ENCODE data around the gene CFAP46. TPM values are rescaled to one million over a fixed set of nuclear protein-coding genes. Genes with fewer than 3 reads are reported as not detected.

CFAP46 gene
- total and polyA plus RNA-seq, 2 donors (not counting 1 experiment from before 2014, with no cell fraction given), result 0.07 TPM; not detected in 1

DNA sequence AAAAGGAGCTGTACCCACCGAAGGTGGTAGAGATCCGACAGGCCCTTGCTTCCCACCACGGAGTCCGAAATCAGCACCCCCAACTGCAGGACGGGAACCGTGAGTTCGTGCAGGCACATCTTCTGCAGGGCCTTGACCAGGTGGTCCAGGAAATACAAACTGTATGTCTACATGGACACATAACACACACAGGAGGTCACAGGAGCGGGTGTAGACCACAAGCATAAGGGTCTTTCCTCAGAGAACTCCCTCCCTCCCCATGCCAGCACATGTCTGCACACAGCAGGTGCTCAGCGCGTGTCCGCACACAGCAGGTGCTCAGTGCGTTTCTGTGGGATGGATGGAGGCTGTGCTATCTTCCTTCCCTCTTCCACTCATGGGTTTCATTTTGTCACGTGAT, 69.7 kb downstream of the CFAP46 start:
- Histone ChIP-seq H3K4me3 (ENCODE audit: control extremely low read depth in 1 of 5, extremely low read depth in 1 of 5, insufficient read depth in 1 of 5, low read depth in 2 of 5, low read length in 4 of 5) (no peak overlapping the region), H3K27me3 (replicated peaks in 1 of 4; ENCODE audit: control extremely low read depth in 1 of 4, control insufficient read depth in 3 of 4, insufficient read depth in 4 of 4, low read length in 3 of 4) (peaks cover 0 to 8% (median 0%) of the 10 kb centered on the region in 4 experiments), H3K79me2 (ENCODE audit: control insufficient read depth, insufficient read depth, low read length) (no peaks in the 10 kb centered on the region), H3K27ac (ENCODE audit: low read length in 2 of 2) (no peak overlapping the region), H3K4me2 (replicated peaks; ENCODE audit: low read depth, low read length, poor library complexity, severe bottlenecking) (no peak overlapping the region), H3K36me3 (replicated peaks in 1 of 2; ENCODE audit: control extremely low read depth in 1 of 2, control insufficient read depth in 1 of 2, extremely low read depth in 1 of 2, insufficient read depth in 2 of 2, low read length in 1 of 2) (no peaks in the 10 kb centered on the region), H3K9me3 (ENCODE audit: control extremely low read depth in 1 of 3, control insufficient read depth in 2 of 3, insufficient read depth in 1 of 3, low read length in 2 of 3) (peaks cover 0 to 35% (median 0%) of the 10 kb centered on the region in 3 donors), H3K9ac (ENCODE audit: low read length) (no peak overlapping the region), H2AFZ (ENCODE audit: insufficient read depth, low read depth, low read length, poor library complexity, severe bottlenecking) (no peak overlapping the region), H4K20me1 (ENCODE audit: control insufficient read depth, insufficient read depth, low read length, poor library complexity, severe bottlenecking) (no peaks in the 10 kb centered on the region), H3K4me1 (ENCODE audit: control insufficient read depth in 2 of 2, insufficient read depth in 2 of 2, low read length in 2 of 2) (no peaks in the 10 kb centered on the region)
- Mint-ChIP-seq H3K27me3 (peaks cover 29% of the 10 kb centered on the region), H3K4me1 (no peaks in the 10 kb centered on the region), H3K27ac (no peak overlapping the region), H3K4me3 (no peak overlapping the region), H3K9me3 (ENCODE audit: insufficient read depth) (peaks cover 6% of the 10 kb centered on the region)
- intact Hi-C loops (cut with micrococcal nuclease), result no loop called here
- ChIA-PET POLR2A (no interaction called here), CTCF (no interaction called here)
- ATAC-seq (ENCODE audit: low read depth) (no peak), DNase-seq (no peak)
- TF ChIP-seq CTCF (IDR thresholded peaks at IDR 0.05) (no peak), EZH2 (IDR thresholded peaks at IDR 0.05; ENCODE audit: borderline replicate concordance, insufficient read depth, low read depth, low read length, poor library complexity, severe bottlenecking) (no peak)
- 93% methylated on average over 7 of the region's 13 CpGs for WGBS (ENCODE audit: insufficient coverage)

DNA sequence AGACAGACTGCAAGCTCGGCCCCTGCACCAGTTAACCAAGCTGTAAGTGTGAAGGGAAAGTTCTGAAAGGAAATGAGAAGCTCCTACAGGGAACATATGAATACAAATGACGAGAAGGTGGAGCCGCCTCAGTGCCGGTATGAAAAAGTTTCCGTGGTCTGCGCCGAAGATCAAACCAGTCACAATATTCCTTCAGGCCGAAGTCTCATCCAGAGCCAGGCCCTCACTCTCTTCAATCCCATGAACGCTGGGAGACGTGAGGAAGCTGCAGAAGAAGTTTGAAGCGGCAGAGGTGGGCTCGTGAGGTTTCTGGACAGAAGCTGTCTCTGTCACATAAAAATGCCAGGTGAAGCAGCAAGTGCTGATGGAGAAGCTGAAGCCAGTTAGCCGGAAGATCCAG, 71.9 kb downstream of the CFAP46 start:
- DNase-seq (no peak), ATAC-seq (ENCODE audit: low read depth) (no peak)
- H3K36me3 ChIP-seq (replicated peaks in 1 of 2; ENCODE audit: control extremely low read depth in 1 of 2, control insufficient read depth in 1 of 2, extremely low read depth in 1 of 2, insufficient read depth in 2 of 2, low read length in 1 of 2), result no peaks in the 10 kb centered on the region
- H3K27me3 ChIP-seq (replicated peaks in 1 of 4; ENCODE audit: control extremely low read depth in 1 of 4, control insufficient read depth in 3 of 4, insufficient read depth in 4 of 4, low read length in 3 of 4), result peaks cover 0 to 6% (median 0%) of the 10 kb centered on the region in 4 experiments
- H2AFZ ChIP-seq (ENCODE audit: insufficient read depth, low read depth, low read length, poor library complexity, severe bottlenecking), result no peak overlapping the region
- peaks cover 0 to 27% (median 0%) of the 10 kb centered on the region in 3 donors for H3K9me3 ChIP-seq (ENCODE audit: control extremely low read depth in 1 of 3, control insufficient read depth in 2 of 3, insufficient read depth in 1 of 3, low read length in 2 of 3)
- H3K27ac Mint-ChIP-seq, result no peak overlapping the region
- H3K4me1 Mint-ChIP-seq, result no peaks in the 10 kb centered on the region
- no peak overlapping the region for H3K27ac ChIP-seq (ENCODE audit: low read length in 2 of 2)
- H3K4me2 ChIP-seq (replicated peaks; ENCODE audit: low read depth, low read length, poor library complexity, severe bottlenecking), result no peak overlapping the region
- no peak for TF ChIP-seq CTCF (IDR thresholded peaks at IDR 0.05)
- no peak for TF ChIP-seq EZH2 (IDR thresholded peaks at IDR 0.05; ENCODE audit: borderline replicate concordance, insufficient read depth, low read depth, low read length, poor library complexity, severe bottlenecking)
- no peak overlapping the region for H3K4me3 Mint-ChIP-seq
- 96% methylated on average over 12 of the region's 13 CpGs for WGBS (ENCODE audit: insufficient coverage)
- peaks cover 18% of the 10 kb centered on the region for H3K27me3 Mint-ChIP-seq
- peaks cover 6% of the 10 kb centered on the region for H3K9me3 Mint-ChIP-seq (ENCODE audit: insufficient read depth)
- H4K20me1 ChIP-seq (ENCODE audit: control insufficient read depth, insufficient read depth, low read length, poor library complexity, severe bottlenecking), result no peaks in the 10 kb centered on the region
- CTCF ChIA-PET, result no interaction called here
- POLR2A ChIA-PET, result no interaction called here
- no peak overlapping the region for H3K9ac ChIP-seq (ENCODE audit: low read length)
- intact Hi-C loops (cut with micrococcal nuclease), result no loop called here
- no peak overlapping the region for H3K4me3 ChIP-seq (ENCODE audit: control extremely low read depth in 1 of 5, extremely low read depth in 1 of 5, insufficient read depth in 1 of 5, low read depth in 2 of 5, low read length in 4 of 5)
- H3K79me2 ChIP-seq (ENCODE audit: control insufficient read depth, insufficient read depth, low read length), result no peaks in the 10 kb centered on the region
- H3K4me1 ChIP-seq (ENCODE audit: control insufficient read depth in 2 of 2, insufficient read depth in 2 of 2, low read length in 2 of 2), result no peaks in the 10 kb centered on the region
